ENCODE results near the gene BTBD16.

BTBD16 gene

GRCh38 chr10:122363722-122364463, 92.8 kb downstream of the BTBD16 start:
- Histone ChIP-seq H3K4me1 (ENCODE audit: control insufficient read depth, insufficient read depth, low read length, poor library complexity, severe bottlenecking) (no peaks in the 10 kb centered on the region), H3K9me3 (ENCODE audit: control insufficient read depth, low read length) (no peaks in the 10 kb centered on the region), H3K4me3 (ENCODE audit: insufficient read depth, low read depth, low read length, poor library complexity, severe bottlenecking) (no peak overlapping the region), H3K27me3 (replicated peaks; ENCODE audit: control insufficient read depth, insufficient read depth, low read length, poor library complexity, severe bottlenecking) (no peaks in the 10 kb centered on the region), H3K27ac (ENCODE audit: insufficient read depth, low read length, poor library complexity, severe bottlenecking) (no peak overlapping the region), H3K36me3 (ENCODE audit: control insufficient read depth, insufficient read depth, low read length) (no peaks in the 10 kb centered on the region)
- DNase-seq = no peak

- Histone ChIP-seq H3K36me3 (ENCODE audit: control insufficient read depth, insufficient read depth, low read length) (no peaks in the 10 kb centered on the region), H3K4me1 (ENCODE audit: control insufficient read depth, insufficient read depth, low read length, poor library complexity, severe bottlenecking) (no peaks in the 10 kb centered on the region), H3K27me3 (replicated peaks; ENCODE audit: control insufficient read depth, insufficient read depth, low read length, poor library complexity, severe bottlenecking) (no peaks in the 10 kb centered on the region), H3K27ac (ENCODE audit: insufficient read depth, low read length, poor library complexity, severe bottlenecking) (no peak overlapping the region), H3K9me3 (ENCODE audit: control insufficient read depth, low read length) (no peaks in the 10 kb centered on the region), H3K4me3 (ENCODE audit: insufficient read depth, low read depth, low read length, poor library complexity, severe bottlenecking) (no peak overlapping the region)
- DNase-seq = no peak
Measured at GRCh38 chr10:122368502-122369254, 97.6 kb downstream of the BTBD16 start.

GRCh38 chr10:122373108-122373507, 102.0 kb downstream of the BTBD16 start:
- Histone ChIP-seq H3K9me3 (ENCODE audit: control insufficient read depth, low read length) (no peaks in the 10 kb centered on the region), H3K4me3 (ENCODE audit: insufficient read depth, low read depth, low read length, poor library complexity, severe bottlenecking) (no peak overlapping the region), H3K4me1 (ENCODE audit: control insufficient read depth, insufficient read depth, low read length, poor library complexity, severe bottlenecking) (no peaks in the 10 kb centered on the region), H3K27me3 (replicated peaks; ENCODE audit: control insufficient read depth, insufficient read depth, low read length, poor library complexity, severe bottlenecking) (no peaks in the 10 kb centered on the region), H3K36me3 (ENCODE audit: control insufficient read depth, insufficient read depth, low read length) (no peaks in the 10 kb centered on the region), H3K27ac (ENCODE audit: insufficient read depth, low read length, poor library complexity, severe bottlenecking) (no peak overlapping the region)
- DNase-seq = no peak

- no peaks in the 10 kb centered on the region for H3K4me1 ChIP-seq (ENCODE audit: control insufficient read depth, insufficient read depth, low read length, poor library complexity, severe bottlenecking)
- H3K27ac ChIP-seq (ENCODE audit: insufficient read depth, low read length, poor library complexity, severe bottlenecking) = peak overlapping the region; percentile 95
- no peaks in the 10 kb centered on the region for H3K27me3 ChIP-seq (replicated peaks; ENCODE audit: control insufficient read depth, insufficient read depth, low read length, poor library complexity, severe bottlenecking)
- no peaks in the 10 kb centered on the region for H3K36me3 ChIP-seq (ENCODE audit: control insufficient read depth, insufficient read depth, low read length)
- DNase-seq = no peak
- H3K4me3 ChIP-seq (ENCODE audit: insufficient read depth, low read depth, low read length, poor library complexity, severe bottlenecking) = peak overlapping the region; percentile 90
- no peaks in the 10 kb centered on the region for H3K9me3 ChIP-seq (ENCODE audit: control insufficient read depth, low read length)
Measured at GRCh38 chr10:122373721-122374120, 102.6 kb downstream of the BTBD16 start.

GRCh38 chr10:122374237-122374858, 103.3 kb downstream of the BTBD16 start, which contains the start of gene PLEKHA1:
Gene PLEKHA1, plus strand, starts transcription at chr10:122374708. Its CDS starts 18,493 bp downstream, at chr10:122393201.
- H3K4me3 ChIP-seq (ENCODE audit: insufficient read depth, low read depth, low read length, poor library complexity, severe bottlenecking) = peak within 1 kb of the TSS; percentile 90
- H3K27ac ChIP-seq (ENCODE audit: insufficient read depth, low read length, poor library complexity, severe bottlenecking) = peak within 1 kb of the TSS; percentile 95
- H3K4me1 ChIP-seq (ENCODE audit: control insufficient read depth, insufficient read depth, low read length, poor library complexity, severe bottlenecking) = no peaks in the 10 kb centered on the region
- H3K9me3 ChIP-seq (ENCODE audit: control insufficient read depth, low read length) = no peaks in the 10 kb centered on the region
- H3K27me3 ChIP-seq (replicated peaks; ENCODE audit: control insufficient read depth, insufficient read depth, low read length, poor library complexity, severe bottlenecking) = no peaks in the 10 kb centered on the region
- peak; percentile 85 to 89 (median 88) for DNase-seq
- H3K36me3 ChIP-seq (ENCODE audit: control insufficient read depth, insufficient read depth, low read length) = no peaks in the 10 kb centered on the region

GRCh38 chr10:122374859-122375678, 104.0 kb downstream of the BTBD16 start:
- H3K4me3 ChIP-seq (ENCODE audit: insufficient read depth, low read depth, low read length, poor library complexity, severe bottlenecking) = peak overlapping the region; percentile 90
- DNase-seq = peak; percentile 72 to 80 (median 74)
- no peaks in the 10 kb centered on the region for H3K4me1 ChIP-seq (ENCODE audit: control insufficient read depth, insufficient read depth, low read length, poor library complexity, severe bottlenecking)
- peak overlapping the region; percentile 95 for H3K27ac ChIP-seq (ENCODE audit: insufficient read depth, low read length, poor library complexity, severe bottlenecking)
- H3K9me3 ChIP-seq (ENCODE audit: control insufficient read depth, low read length) = no peaks in the 10 kb centered on the region
- no peaks in the 10 kb centered on the region for H3K27me3 ChIP-seq (replicated peaks; ENCODE audit: control insufficient read depth, insufficient read depth, low read length, poor library complexity, severe bottlenecking)
- H3K36me3 ChIP-seq (ENCODE audit: control insufficient read depth, insufficient read depth, low read length) = no peaks in the 10 kb centered on the region

GRCh38 chr10:122375679-122376160, 104.6 kb downstream of the BTBD16 start:
- H3K27me3 ChIP-seq (replicated peaks; ENCODE audit: control insufficient read depth, insufficient read depth, low read length, poor library complexity, severe bottlenecking) = no peaks in the 10 kb centered on the region
- peak overlapping the region; percentile 95 for H3K27ac ChIP-seq (ENCODE audit: insufficient read depth, low read length, poor library complexity, severe bottlenecking)

GRCh38 chr10:122376364-122376961, 105.4 kb downstream of the BTBD16 start:
- H3K4me1 ChIP-seq (ENCODE audit: control insufficient read depth, insufficient read depth, low read length, poor library complexity, severe bottlenecking) = no peaks in the 10 kb centered on the region
- no peaks in the 10 kb centered on the region for H3K9me3 ChIP-seq (ENCODE audit: control insufficient read depth, low read length)
- DNase-seq = no peak
- H3K4me3 ChIP-seq (ENCODE audit: insufficient read depth, low read depth, low read length, poor library complexity, severe bottlenecking) = no peak overlapping the region
- no peaks in the 10 kb centered on the region for H3K27me3 ChIP-seq (replicated peaks; ENCODE audit: control insufficient read depth, insufficient read depth, low read length, poor library complexity, severe bottlenecking)
- H3K27ac ChIP-seq (ENCODE audit: insufficient read depth, low read length, poor library complexity, severe bottlenecking) = no peak overlapping the region
- no peaks in the 10 kb centered on the region for H3K36me3 ChIP-seq (ENCODE audit: control insufficient read depth, insufficient read depth, low read length)

More at GRCh38 chr10:122375679-122376160, 104.6 kb downstream of the BTBD16 start:
- no peak for DNase-seq
- Histone ChIP-seq H3K4me1 (ENCODE audit: control insufficient read depth, insufficient read depth, low read length, poor library complexity, severe bottlenecking) (no peaks in the 10 kb centered on the region), H3K4me3 (ENCODE audit: insufficient read depth, low read depth, low read length, poor library complexity, severe bottlenecking) (peak overlapping the region; percentile 90), H3K9me3 (ENCODE audit: control insufficient read depth, low read length) (no peaks in the 10 kb centered on the region), H3K36me3 (ENCODE audit: control insufficient read depth, insufficient read depth, low read length) (no peaks in the 10 kb centered on the region)

GRCh38 chr10:122379041-122379440, 107.9 kb downstream of the BTBD16 start:
- DNase-seq = no peak
- Histone ChIP-seq H3K4me3 (ENCODE audit: insufficient read depth, low read depth, low read length, poor library complexity, severe bottlenecking) (no peak overlapping the region), H3K27me3 (replicated peaks; ENCODE audit: control insufficient read depth, insufficient read depth, low read length, poor library complexity, severe bottlenecking) (no peaks in the 10 kb centered on the region), H3K36me3 (ENCODE audit: control insufficient read depth, insufficient read depth, low read length) (no peaks in the 10 kb centered on the region), H3K9me3 (ENCODE audit: control insufficient read depth, low read length) (no peaks in the 10 kb centered on the region), H3K4me1 (ENCODE audit: control insufficient read depth, insufficient read depth, low read length, poor library complexity, severe bottlenecking) (no peaks in the 10 kb centered on the region), H3K27ac (ENCODE audit: insufficient read depth, low read length, poor library complexity, severe bottlenecking) (no peak overlapping the region)

Data from effector memory CD4-positive, alpha-beta T cell (primary cell).